Stimulated activated CD8-positive, alpha-beta memory T cell treated with anti-CD3 and anti-CD28 coated beads, Interleukin-12 subunit alpha, Interleukin-12 subunit beta, amount 100 ng/mL, for 24 hours (primary cell): ENCODE results near the gene SSTR4.

Experiments
- DNase-seq: peaks from one replicate; pipeline ENCODE4 v3.0.0-alpha.2; 2020; ENCODE audit errors: extremely low read depth

The SSTR4 gene

DNA sequence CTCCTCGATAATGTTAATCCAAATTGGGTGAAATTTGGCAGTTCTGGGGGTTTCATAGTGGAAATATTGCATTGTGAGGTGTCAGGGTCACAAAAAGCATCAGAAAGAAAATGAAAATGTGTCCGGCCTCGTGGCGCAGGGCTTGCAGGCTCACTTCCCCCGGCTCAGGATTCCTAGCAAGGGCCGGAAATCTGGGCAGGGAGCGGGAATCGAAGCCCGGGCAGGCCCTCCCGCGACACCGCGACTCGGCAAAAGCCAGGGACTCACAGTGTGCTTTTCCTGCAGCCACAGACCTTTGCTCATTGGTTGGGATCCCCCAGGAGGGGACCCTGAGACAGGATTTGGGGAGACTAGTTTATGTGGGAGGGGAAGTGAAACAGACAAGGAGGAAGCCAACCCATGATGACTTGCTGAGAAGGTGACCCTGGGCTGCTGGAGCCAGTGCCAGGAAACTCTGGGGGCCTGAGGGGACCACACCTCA is 51.9 kb downstream of the SSTR4 start:
- no peak for DNase-seq

DNA sequence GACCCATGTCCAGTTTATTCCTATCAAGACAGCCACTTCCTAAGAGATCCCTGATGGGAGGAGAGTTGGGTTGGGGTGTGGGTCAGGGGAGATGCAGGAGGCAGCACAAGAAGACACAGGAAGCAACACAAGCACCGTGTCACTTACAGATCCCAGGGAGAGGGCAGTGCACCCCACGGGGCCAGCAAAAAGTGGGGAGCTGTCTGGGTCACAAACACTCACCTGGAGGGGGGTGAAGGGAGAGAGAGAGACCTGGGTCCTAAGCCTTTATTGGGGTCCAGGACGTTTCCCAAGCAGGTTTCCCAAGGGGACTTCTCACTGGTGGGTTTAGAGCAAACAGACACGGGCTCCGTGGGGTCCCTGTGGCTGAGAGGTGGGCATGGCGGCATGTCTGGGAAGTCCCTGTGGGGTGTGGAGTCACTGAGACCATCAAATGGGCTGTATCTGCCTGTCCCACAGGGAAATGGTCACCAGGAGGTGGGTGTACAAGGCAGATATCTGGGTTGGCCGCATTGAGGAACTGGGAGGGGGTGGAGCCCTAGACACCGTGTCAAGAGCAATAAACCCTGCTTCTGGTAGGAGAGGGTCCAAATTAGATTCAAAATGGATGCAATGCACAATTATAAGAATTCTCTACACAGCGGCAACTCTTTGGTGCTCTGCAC is 52.6 kb downstream of the SSTR4 start:
- no peak for DNase-seq
